ENCODE measurements around the gene RDH12.

RDH12 gene

GRCh38 chr14:67757175-67757574, 55.5 kb downstream of the RDH12 start:
- DNase-seq = no peak

- DNase-seq = no peak
These were observed 58.2 kb downstream of the RDH12 start for GRCh38 chr14:67759916-67760315.

GRCh38 chr14:67762051-67762450, 60.4 kb downstream of the RDH12 start:
- no peak for DNase-seq

- DNase-seq = no peak
These were observed 61.6 kb downstream of the RDH12 start for GRCh38 chr14:67763158-67763822.

- DNase-seq = no peak
These were observed 62.8 kb downstream of the RDH12 start for GRCh38 chr14:67764496-67764895.

- no peak for DNase-seq
These were observed 63.6 kb downstream of the RDH12 start for GRCh38 chr14:67765192-67765834.

GRCh38 chr14:67766035-67766680, 64.5 kb downstream of the RDH12 start:
- DNase-seq = no peak

- DNase-seq = no peak
These were observed 66.5 kb downstream of the RDH12 start for GRCh38 chr14:67768219-67768618.

DNA sequence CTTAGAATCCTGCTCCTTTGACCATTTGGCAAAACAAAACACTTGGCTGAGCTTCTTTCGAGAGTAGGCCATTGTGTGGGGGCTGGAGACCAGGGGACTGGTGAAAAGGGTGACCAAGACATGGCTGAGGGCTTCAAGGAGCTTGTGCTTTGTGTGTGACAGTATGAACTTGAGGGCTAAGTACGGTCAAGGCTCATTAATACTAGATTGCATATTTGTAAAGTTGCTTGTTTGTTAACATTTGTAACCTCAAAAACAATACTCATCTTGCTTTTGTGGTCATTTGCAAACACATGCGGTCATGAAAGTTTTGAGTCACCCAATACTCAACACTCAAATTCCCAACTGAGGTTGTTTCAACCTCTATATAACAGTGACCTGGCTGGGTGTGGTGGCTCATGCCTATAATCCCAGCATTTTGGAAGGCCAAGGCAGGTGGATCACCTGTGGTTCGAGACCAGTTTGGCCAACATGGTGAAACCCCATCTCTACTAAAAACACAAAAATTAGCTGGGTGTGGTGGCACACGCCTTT, 72.2 kb downstream of the RDH12 start:
- no peak for DNase-seq

DNA sequence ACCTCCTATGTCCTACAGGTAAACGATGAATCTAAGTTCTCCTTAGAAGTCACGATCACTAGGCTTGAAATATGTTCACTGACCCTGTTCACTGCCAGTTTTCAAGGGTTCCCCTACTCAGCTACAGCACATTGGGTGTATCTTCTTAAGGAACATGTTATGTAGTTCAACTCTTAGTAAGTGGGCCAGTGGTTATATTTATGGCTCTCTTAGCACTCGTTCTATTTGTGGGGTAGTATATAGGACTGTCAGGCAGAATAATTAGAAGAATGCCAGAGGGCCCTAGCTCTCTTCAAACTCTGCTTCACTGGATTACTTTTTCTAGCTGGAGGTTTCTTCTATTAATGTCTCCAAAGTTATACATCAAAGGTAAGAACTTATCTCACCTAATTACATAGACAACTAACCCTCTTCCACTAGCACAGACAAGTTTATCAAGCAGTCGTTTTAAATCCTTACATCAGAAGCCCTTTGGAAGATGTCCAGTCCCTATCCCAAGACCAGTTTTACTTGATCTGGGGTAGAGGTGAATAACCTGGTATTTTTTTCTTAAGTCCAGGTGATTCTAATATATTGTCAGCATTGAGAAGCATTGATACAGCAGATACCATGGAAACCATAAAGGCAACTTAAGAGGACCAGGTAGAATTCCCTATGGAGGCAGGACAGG, 75.1 kb downstream of the RDH12 start:
- no peak for DNase-seq

DNA sequence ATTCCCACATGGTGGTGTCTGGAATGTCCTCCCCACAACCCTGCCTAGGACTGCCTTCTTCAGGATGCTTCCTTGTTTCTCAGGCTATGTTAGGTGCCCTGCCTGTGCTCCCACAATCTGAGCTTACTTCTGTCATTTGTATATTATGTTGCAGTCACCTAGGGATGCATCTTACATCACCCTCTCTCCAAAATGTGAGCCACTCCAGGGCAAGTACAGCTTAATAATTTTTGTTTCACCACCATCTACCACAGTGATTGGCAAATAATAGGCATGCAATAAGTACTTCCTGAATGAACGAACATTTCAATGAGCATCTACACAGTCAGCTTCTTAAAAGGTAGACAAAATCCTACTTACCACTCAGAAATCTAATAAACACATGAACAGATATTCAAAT, 77.1 kb downstream of the RDH12 start:
- DNase-seq = no peak

DNA sequence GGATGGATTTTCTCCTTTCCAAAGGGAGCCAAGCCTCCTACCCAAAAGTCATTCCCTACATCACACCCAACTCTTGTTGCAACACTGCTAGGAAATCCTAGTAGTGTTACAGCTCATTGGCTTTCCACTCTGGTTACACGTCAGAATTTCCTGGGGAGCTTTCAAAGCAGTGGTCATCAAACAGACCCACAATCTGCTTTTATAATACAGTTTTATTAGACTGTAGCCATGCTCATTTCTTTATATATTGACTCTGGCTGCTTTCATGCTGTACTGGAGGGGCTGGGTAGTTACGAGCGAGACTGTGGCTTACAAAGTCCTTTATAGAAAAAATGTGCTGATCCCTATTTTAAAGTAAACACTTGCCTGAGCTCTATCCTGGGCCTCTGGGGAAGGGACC, 80.4 kb downstream of the RDH12 start:
- no peak for DNase-seq
